PFSK-1 (cell line): ENCODE data around the gene TMEM175.

Experiments
- FOXP2 ChIP-seq: optimal IDR thresholded peaks from 2 replicates; pipeline ENCODE3; 2011; ENCODE audit warnings: borderline replicate concordance, control low read depth, inconsistent platforms; ENCODE audit not compliant: insufficient read depth; ENCODE audit errors: extremely low read length, extremely low read depth
- POLR2AphosphoS5 ChIP-seq: IDR thresholded peaks from 2 replicates; pipeline ENCODE4 v1.6.1; 2012; ENCODE audit warnings: low read depth, mild to moderate bottlenecking, control low read depth, low read length, moderate library complexity
- REST ChIP-seq, 2 experiments: IDR thresholded peaks; 2 replicates each; pipeline versions ENCODE4 v1.6.1 to v1.8.0; 2011 to 2012; ENCODE audit warnings: low read depth in 2 of 2, low read length in 2 of 2, control low read depth in 1 of 2, inconsistent platforms in 1 of 2, mild to moderate bottlenecking in 1 of 2, moderate library complexity in 1 of 2; ENCODE audit not compliant: insufficient read depth in 1 of 2
- SIN3A ChIP-seq: IDR thresholded peaks from 2 replicates; pipeline ENCODE4 v1.6.1; 2012; ENCODE audit warnings: mild to moderate bottlenecking, low read length, moderate library complexity, borderline replicate concordance; ENCODE audit not compliant: insufficient read depth
- TAF1 ChIP-seq: IDR thresholded peaks from 2 replicates; pipeline ENCODE4 v1.6.1; 2012; ENCODE audit warnings: low read length, control low read depth, borderline replicate concordance; ENCODE audit not compliant: insufficient read depth

The TMEM175 gene

GRCh38 chr4:968221-968620 is 36.0 kb downstream of the TMEM175 start:
- TF ChIP-seq POLR2AphosphoS5, result no peak
- no peak for TF ChIP-seq SIN3A
- no peak for TF ChIP-seq TAF1
- TF ChIP-seq REST (IDR thresholded peaks at IDR 0.05; ENCODE audit: insufficient read depth in 1 of 2, low read depth in 2 of 2, low read length in 2 of 2), result no peak
- TF ChIP-seq FOXP2, result no peak

- TF ChIP-seq SIN3A (no peak), POLR2AphosphoS5 (no peak), TAF1 (no peak), FOXP2 (no peak), REST (IDR thresholded peaks at IDR 0.05; ENCODE audit: insufficient read depth in 1 of 2, low read depth in 2 of 2, low read length in 2 of 2) (no peak)
Observed at GRCh38 chr4:968621-969394, 36.5 kb downstream of the TMEM175 start.

GRCh38 chr4:970046-970745 is 37.9 kb downstream of the TMEM175 start:
- no peak for TF ChIP-seq FOXP2
- no peak for TF ChIP-seq POLR2AphosphoS5
- TF ChIP-seq SIN3A, result no peak
- TF ChIP-seq TAF1, result no peak
- no peak for TF ChIP-seq REST (IDR thresholded peaks at IDR 0.05; ENCODE audit: insufficient read depth in 1 of 2, low read depth in 2 of 2, low read length in 2 of 2)

- TF ChIP-seq TAF1, result no peak
- TF ChIP-seq FOXP2, result no peak
- TF ChIP-seq SIN3A, result no peak
- TF ChIP-seq POLR2AphosphoS5, result no peak
- no peak for TF ChIP-seq REST (IDR thresholded peaks at IDR 0.05; ENCODE audit: insufficient read depth in 1 of 2, low read depth in 2 of 2, low read length in 2 of 2)
Observed at GRCh38 chr4:970854-971520, 38.7 kb downstream of the TMEM175 start.
